Mesenchymal stem cell (in vitro differentiated cells and primary cell): ENCODE measurements around the gene DRD2.

Source experiments
- DNase-seq: peaks from one replicate; pipeline ENCODE4 v3.0.0-alpha.2; 2013
- H2AFZ ChIP-seq: one replicate; pipeline ENCODE4 v1.6.1; 2013; ENCODE audit warnings: low read depth, mild to moderate bottlenecking, control low read depth, inconsistent platforms, low read length, moderate library complexity
- H2AK5ac ChIP-seq: 2 replicates; pipeline ENCODE4 v1.6.1; 2013; ENCODE audit warnings: low read length, moderate library complexity, mild to moderate bottlenecking, inconsistent platforms; ENCODE audit not compliant: severe bottlenecking
- H2BK120ac ChIP-seq: one replicate; pipeline ENCODE4 v1.6.1; 2013; ENCODE audit warnings: low read depth, mild to moderate bottlenecking, inconsistent platforms, low read length, moderate library complexity
- H2BK12ac ChIP-seq, 2 experiments: one replicate each; pipeline ENCODE4 v1.6.1; 2013; ENCODE audit warnings: inconsistent platforms in 2 of 2, low read length in 2 of 2, mild to moderate bottlenecking in 2 of 2, moderate library complexity in 2 of 2, control low read depth in 1 of 2
- H2BK15ac ChIP-seq: one replicate; pipeline ENCODE4 v1.6.1; 2013; ENCODE audit warnings: mild to moderate bottlenecking, low read depth, inconsistent platforms; ENCODE audit not compliant: poor library complexity, severe bottlenecking
- H2BK5ac ChIP-seq: 2 replicates; pipeline ENCODE4 v1.6.1; 2013; ENCODE audit warnings: low read depth, mild to moderate bottlenecking, low read length, control low read depth, inconsistent platforms; ENCODE audit not compliant: poor library complexity, severe bottlenecking
- H3K14ac ChIP-seq, 2 experiments: one replicate each; pipeline ENCODE4 v1.6.1; 2013; ENCODE audit warnings: inconsistent platforms in 2 of 2, low read length in 2 of 2, control low read depth in 1 of 2, mild to moderate bottlenecking in 1 of 2, moderate library complexity in 1 of 2
- H3K18ac ChIP-seq, 2 experiments: one replicate each; pipeline ENCODE4 v1.6.1; 2013; ENCODE audit warnings: inconsistent platforms in 2 of 2, low read length in 2 of 2, control low read depth in 1 of 2, low read depth in 1 of 2, mild to moderate bottlenecking in 1 of 2
- H3K23ac ChIP-seq, 2 experiments: one replicate each; pipeline ENCODE4 v1.6.1; 2013; ENCODE audit warnings: inconsistent platforms in 2 of 2, low read length in 2 of 2, mild to moderate bottlenecking in 2 of 2, moderate library complexity in 2 of 2, control low read depth in 1 of 2
- H3K27ac ChIP-seq: 2 replicates; pipeline ENCODE4 v1.5.1; 2013; ENCODE audit warnings: mild to moderate bottlenecking, moderate library complexity, low read length, control low read depth, inconsistent platforms; ENCODE audit not compliant: poor library complexity, severe bottlenecking
- H3K27me3 ChIP-seq, 2 experiments: 2 replicates each; pipeline versions ENCODE4 v1.6.1 to v1.7.0; 2013; ENCODE audit warnings: low read length in 2 of 2, mild to moderate bottlenecking in 2 of 2, moderate library complexity in 2 of 2, control low read depth in 1 of 2, inconsistent platforms in 1 of 2; ENCODE audit not compliant: control insufficient read depth in 1 of 2, insufficient read depth in 1 of 2
- H3K36me3 ChIP-seq, 2 experiments: 2 replicates each; pipeline versions ENCODE4 v1.6.1 to v1.7.0; 2013; ENCODE audit warnings: low read length in 2 of 2, control low read depth in 1 of 2, inconsistent platforms in 1 of 2, low read depth in 1 of 2, mild to moderate bottlenecking in 1 of 2; ENCODE audit not compliant: insufficient read depth in 2 of 2, control insufficient read depth in 1 of 2
- H3K4ac ChIP-seq, 2 experiments: one replicate each; pipeline ENCODE4 v1.6.1; 2013; ENCODE audit warnings: inconsistent platforms in 2 of 2, low read length in 2 of 2, mild to moderate bottlenecking in 2 of 2, moderate library complexity in 2 of 2, control low read depth in 1 of 2, low read depth in 1 of 2
- H3K4me1 ChIP-seq: 2 replicates; pipeline ENCODE4 v1.6.1; 2013; ENCODE audit warnings: low read depth, low read length, control low read depth; ENCODE audit not compliant: control insufficient read depth, insufficient read depth
- H3K4me2 ChIP-seq: 2 replicates; pipeline ENCODE4 v1.6.1; 2013; ENCODE audit warnings: low read length, mild to moderate bottlenecking, inconsistent platforms; ENCODE audit not compliant: poor library complexity, severe bottlenecking
- H3K4me3 ChIP-seq, 2 experiments: 2 replicates each; pipeline versions ENCODE4 v1.5.1 to v1.7.0; 2013; ENCODE audit warnings: low read length in 2 of 2, mild to moderate bottlenecking in 2 of 2, control low read depth in 1 of 2, low read depth in 1 of 2; ENCODE audit not compliant: insufficient read depth in 1 of 2
- H3K79me1 ChIP-seq: replicated peaks from 2 replicates; pipeline ENCODE4 v1.6.1; 2013; ENCODE audit warnings: mild to moderate bottlenecking, control low read depth, low read length, inconsistent platforms; ENCODE audit not compliant: poor library complexity, severe bottlenecking
- H3K9ac ChIP-seq: 2 replicates; pipeline ENCODE4 v1.7.0; 2013; ENCODE audit warnings: mild to moderate bottlenecking, low read length, moderate library complexity
- H3K9me3 ChIP-seq: 2 replicates; pipeline ENCODE4 v1.7.0; 2013; ENCODE audit warnings: mild to moderate bottlenecking, low read length; ENCODE audit not compliant: control insufficient read depth
- H4K8ac ChIP-seq: one replicate; pipeline ENCODE4 v1.6.1; 2013; ENCODE audit warnings: inconsistent platforms, mild to moderate bottlenecking, low read length, moderate library complexity
- H4K91ac ChIP-seq: one replicate; pipeline ENCODE4 v1.6.1; 2013; ENCODE audit warnings: mild to moderate bottlenecking, low read length, inconsistent platforms
- WGBS: methylation state at CpG from one replicate; pipeline ENCODE4 v1.1.7; 2013; ENCODE audit warnings: mixed read lengths; 5-methylcytosine and 5-hydroxymethylcytosine counted together

Gene DRD2

GRCh38 chr11:113484223-113484622 is 9.0 kb upstream of the DRD2 start:
- no peak overlapping the region for H3K4me3 ChIP-seq
- H3K9ac ChIP-seq: no peak overlapping the region
- H3K4me1 ChIP-seq: no peaks in the 10 kb centered on the region
- H2BK120ac ChIP-seq: no peak overlapping the region
- no peak overlapping the region for H2BK15ac ChIP-seq
- H3K36me3 ChIP-seq: no peaks in the 10 kb centered on the region
- no peak overlapping the region for H2AK5ac ChIP-seq
- no peak overlapping the region for H4K8ac ChIP-seq
- DNase-seq: no peak
- no peak overlapping the region for H3K18ac ChIP-seq
- no peak overlapping the region for H3K27ac ChIP-seq
- H3K27me3 ChIP-seq: peaks cover 0 to 42% of the 10 kb centered on the region in 2 experiments
- no peak overlapping the region for H3K4ac ChIP-seq
- H2BK5ac ChIP-seq: no peak overlapping the region
- H3K79me1 ChIP-seq: no peaks in the 10 kb centered on the region
- no peak overlapping the region for H3K23ac ChIP-seq
- H3K14ac ChIP-seq: no peak overlapping the region
- 86% methylated on average over 2 of the region's 2 CpGs for WGBS
- no peak overlapping the region for H3K4me2 ChIP-seq
- H4K91ac ChIP-seq: no peak overlapping the region
- no peak overlapping the region for H2BK12ac ChIP-seq
- H3K9me3 ChIP-seq: no peaks in the 10 kb centered on the region
- no peak overlapping the region for H2AFZ ChIP-seq

GRCh38 chr11:113481672-113482071 is 6.5 kb upstream of the DRD2 start:
- H3K4ac ChIP-seq: no peak overlapping the region
- H3K4me2 ChIP-seq: no peak overlapping the region
- H3K4me3 ChIP-seq: no peak overlapping the region
- H2BK15ac ChIP-seq: no peak overlapping the region
- no peaks in the 10 kb centered on the region for H3K79me1 ChIP-seq
- peaks cover 18 to 67% of the 10 kb centered on the region in 2 experiments for H3K27me3 ChIP-seq
- no peak overlapping the region for H3K18ac ChIP-seq
- no peak overlapping the region for H2BK5ac ChIP-seq
- H2BK12ac ChIP-seq: no peak overlapping the region
- H3K23ac ChIP-seq: no peak overlapping the region
- WGBS: 93% methylated on average over 3 of the region's 3 CpGs
- H3K36me3 ChIP-seq: no peaks in the 10 kb centered on the region
- H3K9ac ChIP-seq: no peak overlapping the region
- H4K91ac ChIP-seq: no peak overlapping the region
- no peak overlapping the region for H2BK120ac ChIP-seq
- H2AFZ ChIP-seq: no peak overlapping the region
- no peak overlapping the region for H4K8ac ChIP-seq
- no peak for DNase-seq
- H3K9me3 ChIP-seq: no peaks in the 10 kb centered on the region
- no peak overlapping the region for H3K27ac ChIP-seq
- H3K14ac ChIP-seq: no peak overlapping the region
- H3K4me1 ChIP-seq: no peaks in the 10 kb centered on the region
- no peak overlapping the region for H2AK5ac ChIP-seq

GRCh38 chr11:113481226-113481625 is 6.0 kb upstream of the DRD2 start:
- no peak for DNase-seq
- Histone ChIP-seq H3K9me3 (no peaks in the 10 kb centered on the region), H3K4me3 (no peak overlapping the region), H4K8ac (no peak overlapping the region), H3K9ac (no peak overlapping the region), H2BK15ac (no peak overlapping the region), H2AFZ (no peak overlapping the region), H3K36me3 (no peaks in the 10 kb centered on the region), H2AK5ac (no peak overlapping the region), H4K91ac (no peak overlapping the region), H3K27ac (no peak overlapping the region), H3K14ac (no peak overlapping the region), H3K23ac (no peak overlapping the region), H2BK120ac (no peak overlapping the region), H3K4me2 (no peak overlapping the region), H3K79me1 (no peaks in the 10 kb centered on the region), H2BK5ac (no peak overlapping the region), H2BK12ac (no peak overlapping the region), H3K18ac (no peak overlapping the region), H3K27me3 (peaks cover 23 to 71% of the 10 kb centered on the region in 2 experiments), H3K4ac (no peak overlapping the region), H3K4me1 (no peaks in the 10 kb centered on the region)

- H3K14ac ChIP-seq: no peak overlapping the region
- H4K91ac ChIP-seq: no peak overlapping the region
- no peak overlapping the region for H4K8ac ChIP-seq
- H2AK5ac ChIP-seq: no peak overlapping the region
- no peak overlapping the region for H2BK5ac ChIP-seq
- no peak overlapping the region for H2BK15ac ChIP-seq
- no peaks in the 10 kb centered on the region for H3K79me1 ChIP-seq
- peaks cover 11% of the 10 kb centered on the region for H3K4me1 ChIP-seq
- H3K36me3 ChIP-seq: no peaks in the 10 kb centered on the region
- H3K4me3 ChIP-seq: no peak overlapping the region
- H3K9ac ChIP-seq: no peak overlapping the region
- no peak overlapping the region for H2AFZ ChIP-seq
- H2BK120ac ChIP-seq: no peak overlapping the region
- no peaks in the 10 kb centered on the region for H3K9me3 ChIP-seq
- H3K4ac ChIP-seq: no peak overlapping the region
- H3K23ac ChIP-seq: no peak overlapping the region
- H2BK12ac ChIP-seq: no peak overlapping the region
- no peak overlapping the region for H3K27ac ChIP-seq
- 33% methylated on average over 7 of the region's 8 CpGs for WGBS
- H3K27me3 ChIP-seq: peaks cover 47 to 86% of the 10 kb centered on the region in 2 experiments
- H3K18ac ChIP-seq: no peak overlapping the region
- H3K4me2 ChIP-seq: no peak overlapping the region
- no peak for DNase-seq
Measured at GRCh38 chr11:113477321-113477720, 2.1 kb upstream of the DRD2 start.
